Right lobe of liver (tissue), 6 donors: Measurements from ENCODE around the gene NUCKS1. TPM values are rescaled to one million over a fixed set of nuclear protein-coding genes. Genes with fewer than 3 reads are reported as not detected.

Source experiments
- ATAC-seq, 4 donors: fragments of 200-7000 bp; cut with Tn5 transposase; one replicate each; pipeline ENCODE4 v1.9.1; 2020; ENCODE audit warnings: mild to moderate bottlenecking in 4 of 4, moderate library complexity in 4 of 4
- DNase-seq, 3 donors: peaks; one replicate each; pipeline ENCODE4 v3.0.0-alpha.2; 2020
- H3K27ac ChIP-seq, 3 donors: fragments of 200-600 bp; one replicate each; pipeline ENCODE4 v1.8.0; 2022
- H3K27me3 ChIP-seq, 2 donors: fragments of 200-600 bp; one replicate each; pipeline ENCODE4 v1.8.0; 2022
- H3K36me3 ChIP-seq, 4 donors: fragments of 200-600 bp; sonication (generic) in 1 of 4; one replicate each; pipeline versions ENCODE4 v1.5.1 to v1.8.0; 2017 to 2022; ENCODE audit warnings: control low read depth in 1 of 4
- H3K4me1 ChIP-seq, 4 donors: fragments of 200-600 bp; sonication (generic) in 1 of 4; one replicate each; pipeline versions ENCODE4 v1.5.1 to v1.8.0; 2017 to 2022; ENCODE audit warnings: control low read depth in 1 of 4
- H3K4me3 ChIP-seq, 3 donors: fragments of 200-600 bp; one replicate each; pipeline ENCODE4 v1.8.0; 2022
- H3K9me3 ChIP-seq, 4 donors: fragments of 200-600 bp; sonication (generic) in 1 of 4; one replicate each; pipeline versions ENCODE4 v1.5.1 to v1.8.0; 2017 to 2022; ENCODE audit warnings: control low read depth in 1 of 4
- POLR2A ChIP-seq: fragments of 450-650 bp; IDR thresholded peaks from one replicate; pipeline ENCODE4 v1.6.1; 2017; ENCODE audit warnings: antibody characterized with exemption, mild to moderate bottlenecking
- WGBS: methylation state at CpG from one replicate; pipeline ENCODE4 v1.1.6; 2018; ENCODE audit warnings: low coverage, low lambda C conversion rate; ENCODE audit not compliant: insufficient coverage; ENCODE audit errors: missing lambda C conversion rate; 5-methylcytosine and 5-hydroxymethylcytosine counted together
- intact Hi-C, 2 donors: fragments of 100-400 bp; cut with DNase I; formaldehyde crosslinking; loops; one replicate each; pipeline versions ENCODE4 v1.11.2 to v1.14.1; 2022
- total RNA-seq, 6 experiments: library from RNA; depleted of rRNA in 2 of 6; stranded (reverse); fragments of >200 nt in 2 of 6; fragmentation: NEBNext Ultra II Directional in 3 of 6; extraction: Animal tissue kit (Norgen Biotek cat#: 25700) in 3 of 6; gene quantifications; one replicate each; pipeline versions ENCODE4 v1.1.0 to v1.2.4, GENCODE V29; 2016 to 2023
- TF ChIP-seq, protein P1 (sequence below), 4 donors: fragments of 200-600 bp in 3 of 4; fragments of 450-650 bp in 1 of 4; IDR thresholded peaks; one replicate each; pipeline versions ENCODE4 v1.5.1 to v1.8.0; 2016 to 2022; ENCODE audit warnings: antibody characterized with exemption in 4 of 4, mild to moderate bottlenecking in 2 of 4
- donor health status: DM: no; HTN: yes; CAD: no.
- donor health status: DM: no; HTN: no; CAD: no.
- donor health status: DM: no; HTN: no; CAD: no.
- donor health status: DM: no; HTN: yes; CAD: no.
- donor health status: DM: no; HTN: yes; CAD: no.

The NUCKS1 gene
- total RNA-seq, 6 experiments from 2014 or later, result 32.8 to 91.1 (median 68.6) TPM

GRCh38 chr1:205735218-205735617, 14.8 kb downstream of the NUCKS1 start:
- no peak for ATAC-seq
- no peak overlapping the region for H3K4me3 ChIP-seq
- H3K9me3 ChIP-seq, result no peaks in the 10 kb centered on the region
- no peaks in the 10 kb centered on the region for H3K27me3 ChIP-seq
- WGBS, result 86% methylated on average over 1 of the region's 1 CpG
- no peak for DNase-seq
- intact Hi-C loops, result no loop called here
- H3K4me1 ChIP-seq, result peaks cover 0 to 31% (median 3%) of the 10 kb centered on the region in 4 donors
- no peak for TF ChIP-seq POLR2A
- TF ChIP-seq, protein P1, sequence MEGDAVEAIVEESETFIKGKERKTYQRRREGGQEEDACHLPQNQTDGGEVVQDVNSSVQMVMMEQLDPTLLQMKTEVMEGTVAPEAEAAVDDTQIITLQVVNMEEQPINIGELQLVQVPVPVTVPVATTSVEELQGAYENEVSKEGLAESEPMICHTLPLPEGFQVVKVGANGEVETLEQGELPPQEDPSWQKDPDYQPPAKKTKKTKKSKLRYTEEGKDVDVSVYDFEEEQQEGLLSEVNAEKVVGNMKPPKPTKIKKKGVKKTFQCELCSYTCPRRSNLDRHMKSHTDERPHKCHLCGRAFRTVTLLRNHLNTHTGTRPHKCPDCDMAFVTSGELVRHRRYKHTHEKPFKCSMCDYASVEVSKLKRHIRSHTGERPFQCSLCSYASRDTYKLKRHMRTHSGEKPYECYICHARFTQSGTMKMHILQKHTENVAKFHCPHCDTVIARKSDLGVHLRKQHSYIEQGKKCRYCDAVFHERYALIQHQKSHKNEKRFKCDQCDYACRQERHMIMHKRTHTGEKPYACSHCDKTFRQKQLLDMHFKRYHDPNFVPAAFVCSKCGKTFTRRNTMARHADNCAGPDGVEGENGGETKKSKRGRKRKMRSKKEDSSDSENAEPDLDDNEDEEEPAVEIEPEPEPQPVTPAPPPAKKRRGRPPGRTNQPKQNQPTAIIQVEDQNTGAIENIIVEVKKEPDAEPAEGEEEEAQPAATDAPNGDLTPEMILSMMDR (IDR thresholded peaks at IDR 0.05), result no peak
- H3K27ac ChIP-seq, result no peak overlapping the region
- H3K36me3 ChIP-seq, result no peaks in the 10 kb centered on the region

DNA sequence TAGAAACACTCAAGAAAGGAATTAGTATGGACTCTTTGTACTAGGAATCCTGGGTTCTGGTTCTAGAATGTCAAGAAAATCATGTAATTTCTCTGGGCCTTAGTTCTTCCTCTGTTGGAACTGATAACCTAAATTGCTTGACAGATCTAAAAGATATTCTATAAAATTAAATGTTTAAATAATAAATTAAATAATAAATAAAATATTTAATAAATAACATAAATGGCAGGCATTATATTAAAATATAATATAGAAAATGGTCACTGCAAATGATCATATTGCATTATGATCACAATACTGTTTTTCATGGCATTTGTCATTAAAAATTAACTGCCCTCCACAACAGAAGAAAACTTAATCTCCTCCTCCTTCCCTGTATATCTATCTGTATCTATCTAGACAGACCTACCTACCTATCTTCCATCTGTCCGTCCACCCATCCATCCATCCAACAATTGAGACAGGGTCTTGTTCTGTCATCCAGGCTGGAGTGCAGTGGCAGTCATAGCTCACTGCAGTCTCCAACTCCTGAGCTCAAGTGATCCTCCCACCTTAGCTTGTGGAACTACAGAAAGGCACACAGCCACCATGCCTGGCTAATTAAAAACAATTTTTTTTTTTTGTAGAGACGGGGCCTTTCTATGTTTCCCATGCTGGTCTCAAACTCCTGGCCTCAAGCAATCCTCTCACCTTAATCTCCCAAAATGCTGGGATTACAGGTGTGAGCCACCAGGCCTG, 16.4 kb downstream of the NUCKS1 start:
- 96% methylated on average over 2 of the region's 2 CpGs for WGBS
- intact Hi-C loops, result no loop called here
- H3K9me3 ChIP-seq, result no peaks in the 10 kb centered on the region

GRCh38 chr1:205729945-205730610, 19.9 kb downstream of the NUCKS1 start:
- intact Hi-C loops, result no loop called here

More for the DNA sequence above, 16.4 kb downstream of the NUCKS1 start:
- peaks cover 0 to 37% (median 4%) of the 10 kb centered on the region in 4 donors for H3K4me1 ChIP-seq
- no peak overlapping the region for H3K4me3 ChIP-seq
- H3K27ac ChIP-seq, result no peak overlapping the region
- TF ChIP-seq, protein P1 (IDR thresholded peaks at IDR 0.05), result no peak
- TF ChIP-seq POLR2A, result no peak
- DNase-seq (no peak), ATAC-seq (no peak)
- H3K27me3 ChIP-seq, result no peaks in the 10 kb centered on the region
- no peaks in the 10 kb centered on the region for H3K36me3 ChIP-seq

GRCh38 chr1:205726619-205727125, 23.3 kb downstream of the NUCKS1 start:
- ATAC-seq, result peak; percentile 79 to 88 (median 84)
- Histone ChIP-seq H3K9me3 (no peaks in the 10 kb centered on the region), H3K4me3 (no peak overlapping the region), H3K27ac (peak overlapping the region; percentile 14 to 87 (median 85)), H3K27me3 (no peaks in the 10 kb centered on the region), H3K36me3 (no peaks in the 10 kb centered on the region), H3K4me1 (peaks cover 0 to 62% (median 19%) of the 10 kb centered on the region in 4 donors)
- TF ChIP-seq, protein P1 (IDR thresholded peaks at IDR 0.05), result no peak
- TF ChIP-seq POLR2A, result no peak
- intact Hi-C loops, result no loop called here
- WGBS, result 23% methylated on average over 4 of the region's 4 CpGs
- DNase-seq, result no peak

More at GRCh38 chr1:205729945-205730610, 19.9 kb downstream of the NUCKS1 start:
- TF ChIP-seq, protein P1 (IDR thresholded peaks at IDR 0.05), result no peak
- no peak for TF ChIP-seq POLR2A
- DNase-seq (no peak), ATAC-seq (peak; percentile 37 to 53 (median 47))
- H3K27ac ChIP-seq, result peak overlapping the region; percentile 67 to 87 (median 85)
- H3K36me3 ChIP-seq, result no peaks in the 10 kb centered on the region
- 61% methylated on average over 7 of the region's 9 CpGs for WGBS
- no peaks in the 10 kb centered on the region for H3K9me3 ChIP-seq
- H3K4me3 ChIP-seq, result no peak overlapping the region
- no peaks in the 10 kb centered on the region for H3K27me3 ChIP-seq
- peaks cover 0 to 61% (median 17%) of the 10 kb centered on the region in 4 donors for H3K4me1 ChIP-seq
